Left lung (tissue), 10 donors: ENCODE results near the gene SLC30A3. TPM values are rescaled to one million over a fixed set of nuclear protein-coding genes. Genes with fewer than 3 reads are reported as not detected.

ENCODE experiments used
- ATAC-seq: fragments of 200-7000 bp; cut with Tn5 transposase; one replicate; pipeline ENCODE4 v1.9.1; 2020; ENCODE audit warnings: moderate library complexity
- DNase-seq, 4 donors: peaks; one replicate each; pipeline ENCODE4 v3.0.0-alpha.2; 2013 to 2020
- H3K27ac ChIP-seq, 2 donors: fragments of 200-600 bp; sonication (generic) in 1 of 2; one replicate each; pipeline versions ENCODE4 v1.5.0 to v1.8.0; 2020 to 2021
- H3K27me3 ChIP-seq, 2 donors: fragments of 200-600 bp; sonication (generic) in 1 of 2; one replicate each; pipeline versions ENCODE4 v1.5.0 to v1.8.0; 2020 to 2021
- H3K36me3 ChIP-seq, 2 donors: fragments of 200-600 bp; sonication (generic) in 1 of 2; one replicate each; pipeline versions ENCODE4 v1.5.0 to v1.8.0; 2020 to 2021
- H3K4me1 ChIP-seq, 2 donors: fragments of 200-600 bp; one replicate each; pipeline ENCODE4 v1.8.0; 2021
- H3K4me3 ChIP-seq, 2 donors: fragments of 200-600 bp; sonication (generic) in 1 of 2; one replicate each; pipeline versions ENCODE4 v1.5.0 to v1.8.0; 2020 to 2021; ENCODE audit warnings: mild to moderate bottlenecking in 1 of 2
- H3K9me3 ChIP-seq, 2 donors: fragments of 200-600 bp; sonication (generic) in 1 of 2; one replicate each; pipeline versions ENCODE4 v1.5.0 to v1.8.0; 2020 to 2021
- CTCF ChIP-seq, 2 donors: fragments of 200-600 bp; sonication (generic) in 1 of 2; IDR thresholded peaks; one replicate each; pipeline versions ENCODE4 v1.5.0 to v1.8.0; 2021; ENCODE audit warnings: antibody characterized with exemption in 2 of 2
- intact Hi-C, 2 donors: fragments of 100-400 bp; cut with DNase I; formaldehyde crosslinking; loops; one replicate each; pipeline versions ENCODE4 v1.11.2 to v1.14.2; 2022
- polyA plus RNA-seq, 6 donors: library from polyadenylated mRNA; unstranded; fragments of 120-200 nt; gene quantifications; one replicate each; pipeline ENCODE4 v1.2.1, GENCODE V29; 2013; ENCODE audit not compliant: insufficient read length in 6 of 6
- total RNA-seq, 2 donors: library from RNA; stranded (reverse); fragmentation: NEBNext Ultra II Directional; extraction: Animal tissue kit (Norgen Biotek cat#: 25700); gene quantifications; one replicate each; pipeline ENCODE4 v1.2.1, GENCODE V29; 2021
- donor health status: DM: no; HTN: yes; CAD: no.
- donor health status: DM: no; HTN: no; CAD: no.

The SLC30A3 gene
- total and polyA plus RNA-seq, 8 donors: 0.26 to 0.69 (median 0.48) TPM

- peak overlapping the region; percentile 41 to 72 for H3K27ac ChIP-seq
- no peak for TF ChIP-seq CTCF (IDR thresholded peaks at IDR 0.05)
- H3K27me3 ChIP-seq: no peaks in the 10 kb centered on the region
- peaks cover 10 to 34% of the 10 kb centered on the region in 2 donors for H3K4me1 ChIP-seq
- no peak for DNase-seq
- H3K36me3 ChIP-seq: peaks cover 0 to 33% of the 10 kb centered on the region in 2 donors
- no peaks in the 10 kb centered on the region for H3K9me3 ChIP-seq
- H3K4me3 ChIP-seq: peak overlapping the region; percentile 66 to 69
- ATAC-seq: no peak
- intact Hi-C loops: no loop called here
Observed at GRCh38 chr2:27216416-27217137, 46.3 kb downstream of the SLC30A3 start.

GRCh38 chr2:27214941-27215340 lies 47.9 kb downstream of the SLC30A3 start:
- no peak overlapping the region for H3K27ac ChIP-seq
- H3K4me3 ChIP-seq: no peak overlapping the region
- no peak for ATAC-seq
- H3K27me3 ChIP-seq: no peaks in the 10 kb centered on the region
- H3K9me3 ChIP-seq: no peaks in the 10 kb centered on the region
- peaks cover 0 to 21% of the 10 kb centered on the region in 2 donors for H3K36me3 ChIP-seq
- no peak for DNase-seq
- TF ChIP-seq CTCF (IDR thresholded peaks at IDR 0.05): no peak
- intact Hi-C loops: no loop called here
- peaks cover 10 to 42% of the 10 kb centered on the region in 2 donors for H3K4me1 ChIP-seq

- no peak for TF ChIP-seq CTCF (IDR thresholded peaks at IDR 0.05)
- intact Hi-C loops: no loop called here
- H3K9me3 ChIP-seq: no peaks in the 10 kb centered on the region
- H3K27ac ChIP-seq: peak overlapping the region; percentile 99
- H3K36me3 ChIP-seq: peaks cover 0 to 33% of the 10 kb centered on the region in 2 donors
- no peaks in the 10 kb centered on the region for H3K27me3 ChIP-seq
- peak overlapping the region; percentile 62 to 94 for H3K4me3 ChIP-seq
- DNase-seq (peak in 1 of 4 donors; percentile 44), ATAC-seq (peak; percentile 33)
- H3K4me1 ChIP-seq: peaks cover 2 to 33% of the 10 kb centered on the region in 2 donors
Observed at GRCh38 chr2:27212626-27213471, 50.0 kb downstream of the SLC30A3 start.

GRCh38 chr2:27211943-27212625 lies 50.8 kb downstream of the SLC30A3 start, which contains the start of the genes ATRAID and SLC5A6:
Gene ATRAID (plus strand): TSS chr2:27212041. CDS start chr2:27212369, 328 bp downstream.
Gene SLC5A6 (minus strand): TSS chr2:27212268. CDS start chr2:27207650, 4,618 bp downstream.
- no peaks in the 10 kb centered on the region for H3K27me3 ChIP-seq
- ATAC-seq (peak; percentile 98), DNase-seq (peak; percentile 90 to 97 (median 94))
- TF ChIP-seq CTCF (IDR thresholded peaks at IDR 0.05): no peak
- intact Hi-C loops: no loop called here
- peaks cover 0 to 28% of the 10 kb centered on the region in 2 donors for H3K4me1 ChIP-seq
- peak within 1 kb of the TSS; percentile 62 to 94 for H3K4me3 ChIP-seq
- peak within 1 kb of the TSS; percentile 99 for H3K27ac ChIP-seq
- H3K9me3 ChIP-seq: no peaks in the 10 kb centered on the region
- H3K36me3 ChIP-seq: peaks cover 0 to 40% of the 10 kb centered on the region in 2 donors
